TTC549 (cell line): ENCODE results near the gene DMD.

Source experiments
- FAIRE-seq: peaks from 2 replicates; lab custom pipeline; 2012; peaks lifted over from hg19 to GRCh38; lab: Jason Lieb, UNC

Gene DMD

DNA sequence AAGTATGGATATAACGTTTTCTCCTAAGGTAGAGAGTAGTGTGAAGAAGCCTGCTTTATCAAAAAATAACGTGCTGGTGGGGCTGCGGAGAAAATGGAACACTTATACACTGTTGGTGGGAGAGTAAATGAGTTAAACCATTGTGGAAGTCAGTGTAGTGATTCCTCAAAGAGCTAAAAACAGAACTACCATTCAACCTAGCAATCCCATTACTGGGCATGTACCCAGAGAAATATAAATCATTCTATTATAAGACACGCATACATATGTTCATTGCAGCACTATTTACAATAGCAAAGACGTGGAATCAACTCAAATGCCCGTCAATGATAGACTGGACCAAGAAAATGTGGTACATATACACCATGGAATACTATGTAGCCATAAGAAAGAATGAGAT is 196.4 kb downstream of the DMD start:
- FAIRE-seq = no peak

DNA sequence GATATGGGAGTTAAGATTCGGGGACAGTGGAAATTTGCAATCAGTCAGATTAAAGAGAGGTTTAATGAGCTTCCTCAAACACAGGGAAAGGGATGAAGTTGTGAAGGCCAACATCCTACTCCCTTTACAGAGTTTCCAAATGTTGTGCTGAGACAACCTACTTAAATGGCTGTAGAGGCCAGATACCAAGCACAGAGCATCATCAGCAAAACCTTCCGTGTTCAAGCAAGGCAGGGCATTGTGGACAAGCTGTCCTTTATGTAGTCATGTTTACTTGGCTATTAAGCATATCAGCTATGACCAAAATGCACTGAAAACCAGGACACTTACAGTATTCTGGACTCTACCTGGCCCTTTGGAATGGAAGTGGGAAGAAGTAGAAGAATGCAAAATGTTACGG is 197.3 kb downstream of the DMD start:
- no peak for FAIRE-seq

- FAIRE-seq = no peak
Observed at GRCh38 chrX:33001107-33001506, 210.2 kb downstream of the DMD start.

DNA sequence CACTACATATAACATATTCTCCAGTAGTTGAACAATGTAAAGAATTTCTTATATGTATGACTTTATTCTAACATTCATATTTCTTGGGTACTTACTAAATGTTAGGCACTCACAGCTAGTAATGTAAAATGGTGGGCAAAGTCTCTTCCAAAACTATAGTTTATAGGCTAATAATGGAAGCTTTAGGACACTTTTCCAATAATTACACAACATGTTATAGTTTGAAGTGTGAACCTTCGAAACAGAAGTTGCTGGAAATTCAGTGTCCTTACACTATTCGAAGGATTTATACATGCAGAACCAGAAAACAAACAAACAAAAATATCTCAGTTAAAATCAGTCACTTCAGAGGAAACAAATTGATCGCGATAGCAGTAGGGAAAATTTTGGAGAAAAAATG is 212.6 kb downstream of the DMD start:
- FAIRE-seq = no peak

GRCh38 chrX:32995427-32995826 is 215.9 kb downstream of the DMD start:
- FAIRE-seq = no peak

DNA sequence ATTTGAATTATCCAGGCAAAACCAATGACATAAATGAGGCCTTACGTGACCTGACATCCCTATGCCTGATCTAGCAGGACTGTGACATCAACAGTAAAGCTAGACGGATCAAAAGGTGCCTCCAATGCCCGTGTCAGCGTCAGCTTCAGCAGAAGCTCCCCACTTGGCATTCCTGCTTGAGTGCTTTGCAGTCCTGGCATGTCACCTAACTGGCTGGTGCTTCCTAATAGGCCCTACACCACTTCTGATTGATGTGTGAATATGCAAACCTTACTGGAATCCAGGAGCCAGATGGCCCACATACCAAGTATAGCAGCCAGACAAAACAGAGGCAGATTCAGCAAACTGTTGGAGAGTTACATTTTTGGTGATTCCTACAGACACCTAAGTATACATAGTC is 224.2 kb downstream of the DMD start:
- FAIRE-seq = no peak

DNA sequence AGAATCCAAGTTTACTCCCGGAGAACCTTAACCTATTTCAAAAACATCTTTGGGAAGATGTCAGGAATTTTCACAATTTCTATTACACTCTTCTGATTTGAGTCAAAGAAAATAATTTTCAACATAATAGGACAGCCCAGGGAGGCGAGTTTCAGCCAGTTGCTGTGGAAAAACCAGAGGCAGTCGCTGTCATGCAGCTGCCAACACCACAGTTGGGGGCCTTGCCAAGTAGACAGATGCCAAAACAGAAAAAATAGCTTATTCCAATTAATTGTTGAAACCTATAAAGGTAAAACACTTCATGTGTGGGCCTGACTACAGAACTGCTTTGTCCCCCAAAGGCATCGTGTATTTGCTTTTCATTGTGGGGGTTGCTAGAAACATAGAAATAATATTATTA is 225.8 kb downstream of the DMD start:
- no peak for FAIRE-seq

DNA sequence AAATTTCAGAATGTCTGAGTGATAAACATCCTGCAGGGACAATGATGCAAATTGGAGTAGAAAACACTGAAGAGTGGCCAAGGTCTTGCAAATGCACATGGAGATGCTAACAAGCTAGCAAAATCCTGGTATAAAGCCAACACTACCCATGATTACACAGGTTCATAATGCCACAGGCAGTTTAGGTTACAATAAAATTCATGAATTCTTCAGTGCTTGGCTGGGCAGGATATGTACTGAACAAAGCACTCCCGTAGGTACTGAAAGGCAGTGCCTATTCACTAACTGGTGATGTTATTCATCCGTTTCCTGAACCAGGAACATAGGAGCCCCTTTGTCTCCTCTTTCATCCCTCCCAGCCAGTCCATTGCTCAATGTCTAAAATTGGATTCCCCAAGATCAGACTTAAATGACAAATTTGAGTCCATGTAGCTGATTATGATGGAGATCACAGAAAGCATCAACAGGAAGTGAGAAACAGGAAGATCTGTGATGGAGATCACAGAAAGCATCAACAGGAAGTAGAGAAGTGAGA is 244.5 kb downstream of the DMD start:
- FAIRE-seq = no peak

DNA sequence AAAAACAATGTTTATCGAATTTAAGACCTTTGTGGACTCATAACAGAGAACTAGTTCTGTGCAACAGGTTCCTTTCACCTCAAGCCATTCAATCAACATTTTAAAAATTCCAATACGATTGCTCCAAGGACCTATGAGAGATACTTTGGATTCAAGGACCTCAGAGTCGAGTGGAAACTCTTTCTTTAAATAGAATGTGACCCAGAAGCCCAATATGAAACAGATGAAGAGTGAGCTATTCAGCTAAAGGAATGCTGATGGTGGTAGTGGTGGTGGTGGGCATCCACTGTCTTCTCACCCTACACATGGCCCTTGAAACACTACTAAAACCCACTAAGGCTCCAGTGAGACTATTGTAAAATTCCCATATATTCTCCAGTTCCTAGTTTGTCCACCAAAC is 257.2 kb downstream of the DMD start:
- FAIRE-seq = no peak

DNA sequence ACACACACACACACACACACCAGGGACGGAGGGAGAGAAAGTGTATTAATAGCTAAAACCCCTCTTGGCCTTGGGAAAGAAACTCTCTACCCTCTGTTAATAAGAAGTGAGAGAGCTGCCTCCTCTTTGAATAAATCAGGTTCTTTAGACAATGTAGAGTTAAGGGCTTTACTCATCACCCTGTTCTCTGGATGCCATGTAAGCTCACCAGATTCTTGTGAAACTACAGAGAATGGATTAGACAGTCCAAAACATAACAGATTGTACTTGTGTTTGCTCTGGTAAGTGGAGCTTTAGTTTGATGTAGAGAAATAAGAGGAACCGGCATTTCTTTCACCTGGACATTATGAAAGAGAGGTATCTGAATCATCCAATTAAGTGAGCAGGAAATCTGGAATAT is 263.2 kb downstream of the DMD start:
- no peak for FAIRE-seq

DNA sequence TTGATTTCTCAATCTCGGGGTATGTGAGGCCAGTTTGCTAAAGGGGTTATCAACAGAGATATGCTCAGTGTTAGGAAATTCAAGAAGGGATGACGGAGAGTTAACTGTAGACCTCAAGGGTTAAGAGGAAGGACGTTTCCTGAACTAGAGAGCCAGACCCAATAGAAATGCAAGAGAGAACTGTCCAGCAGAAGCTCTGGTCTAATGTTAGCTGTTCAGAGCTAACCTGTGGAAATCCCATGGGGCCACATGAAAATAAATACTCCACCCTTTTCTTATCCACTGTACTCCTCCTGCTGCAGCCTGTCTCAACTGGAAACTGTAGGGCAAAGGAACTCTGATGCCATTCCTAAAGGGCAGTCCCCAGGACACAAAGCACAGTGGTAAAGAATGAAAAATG is 274.3 kb downstream of the DMD start:
- FAIRE-seq = no peak

DNA sequence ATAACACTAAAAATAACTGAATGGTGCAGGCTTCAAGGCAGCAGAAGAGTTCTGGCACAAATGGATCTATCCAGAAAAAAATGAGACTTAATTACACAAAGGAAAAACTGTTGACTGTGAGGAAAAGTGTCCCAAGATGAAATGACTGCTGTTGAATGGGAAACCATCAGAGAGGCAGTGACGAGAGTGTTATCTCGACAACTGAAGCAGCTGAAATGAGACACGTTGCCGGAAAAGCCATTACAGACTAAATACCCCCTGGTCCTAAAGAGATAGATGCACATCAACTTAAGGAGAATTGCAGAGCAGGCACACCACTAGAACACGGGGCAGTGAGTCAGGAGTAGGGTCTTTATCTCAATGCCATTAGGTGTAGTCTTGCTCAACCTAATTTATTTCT is 277.8 kb downstream of the DMD start:
- FAIRE-seq = no peak

DNA sequence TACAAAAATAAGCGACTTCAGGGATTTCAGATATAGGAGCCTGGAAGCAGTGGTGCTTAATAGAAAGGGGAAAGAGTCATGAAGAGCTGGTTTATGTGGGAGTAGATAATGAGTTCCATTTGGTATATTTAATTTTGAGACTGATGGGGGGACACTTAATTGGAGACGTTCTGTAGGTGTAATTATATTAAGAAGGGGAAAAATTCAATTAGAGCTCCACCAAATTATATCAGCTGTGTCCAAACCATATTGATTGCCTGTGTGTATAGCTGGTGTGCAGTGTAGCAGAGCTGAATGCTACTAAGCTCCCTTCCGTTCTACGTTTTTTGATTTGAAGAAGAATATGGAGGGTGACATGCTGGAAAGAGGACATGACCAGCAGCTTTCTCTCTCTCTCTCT is 282.3 kb downstream of the DMD start:
- no peak for FAIRE-seq

DNA sequence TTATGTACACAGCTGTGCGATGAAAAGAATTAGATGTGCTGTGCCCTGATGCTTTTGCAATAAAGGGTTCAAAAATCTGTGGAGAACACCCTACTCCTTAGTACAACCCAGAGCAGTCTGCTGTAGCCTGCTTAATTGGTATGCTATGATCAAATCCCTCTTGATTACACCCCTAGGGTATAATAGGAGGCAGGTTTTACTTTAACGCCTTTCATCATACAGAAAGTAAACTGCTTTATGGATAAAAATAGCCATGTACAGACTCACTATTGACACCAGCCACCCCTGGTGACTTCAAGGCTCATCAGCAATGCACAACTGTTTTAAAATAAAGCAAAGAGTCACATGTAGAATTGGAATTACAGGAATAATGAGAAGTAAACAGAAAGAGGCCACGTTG is 315.3 kb downstream of the DMD start:
- FAIRE-seq = no peak

DNA sequence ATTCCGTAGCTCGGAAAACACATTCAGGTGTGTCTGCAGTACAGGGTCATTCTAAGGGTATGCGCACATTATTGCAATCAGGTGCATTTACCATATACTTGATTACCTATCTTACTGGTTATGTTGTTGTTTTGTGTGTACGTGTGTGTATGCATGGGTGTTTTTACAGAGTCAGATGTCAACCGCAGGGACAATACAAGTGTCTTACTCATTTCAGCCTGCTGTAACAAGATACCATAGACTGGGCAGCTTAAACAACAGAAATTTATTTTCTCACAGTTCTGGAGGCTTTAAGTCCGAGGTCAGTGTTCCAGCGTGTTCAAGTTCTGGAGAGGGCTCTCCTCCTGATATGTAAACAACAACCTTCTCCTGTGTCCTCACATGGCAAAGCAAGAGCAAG is 316.7 kb downstream of the DMD start:
- no peak for FAIRE-seq

DNA sequence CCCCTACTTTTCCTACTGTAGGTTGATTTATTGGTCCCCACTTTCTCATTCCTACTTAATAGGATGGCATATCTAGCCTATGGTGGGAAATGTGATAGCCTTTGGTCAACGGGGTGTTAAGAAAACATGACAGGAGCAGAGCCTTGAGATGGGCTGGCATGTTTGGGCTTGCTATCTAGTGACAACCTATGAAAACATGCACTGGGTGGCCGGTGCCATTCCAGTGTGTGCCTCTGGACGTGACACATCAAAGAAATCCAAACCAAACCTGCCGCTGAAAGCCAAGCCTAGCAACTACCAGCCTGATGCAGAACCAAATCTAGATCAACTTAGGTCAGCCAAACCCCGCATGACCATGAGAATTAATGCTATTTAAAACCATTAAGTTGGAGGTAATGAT is 317.6 kb downstream of the DMD start:
- FAIRE-seq = no peak

- FAIRE-seq = no peak
Observed at GRCh38 chrX:32877592-32877991, 333.8 kb downstream of the DMD start.

DNA sequence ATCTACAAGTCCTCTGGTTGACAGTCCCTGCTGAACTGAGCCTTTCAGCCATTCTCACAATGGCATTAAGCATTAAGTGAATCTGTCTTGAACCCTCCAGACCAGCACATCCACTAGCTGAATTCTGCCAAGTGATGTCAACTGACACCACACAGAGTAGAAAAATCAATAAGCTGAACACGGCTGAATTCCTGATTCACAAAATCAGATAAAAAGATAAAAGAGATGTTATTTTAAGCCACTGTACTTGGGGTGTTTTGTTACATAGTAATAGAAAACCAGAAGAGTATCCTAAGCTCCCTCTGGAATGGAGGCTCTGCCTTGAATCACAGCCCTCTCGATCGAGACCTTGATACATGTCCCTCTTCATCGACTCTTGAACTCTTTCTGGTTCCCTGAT is 336.5 kb downstream of the DMD start:
- FAIRE-seq = no peak

DNA sequence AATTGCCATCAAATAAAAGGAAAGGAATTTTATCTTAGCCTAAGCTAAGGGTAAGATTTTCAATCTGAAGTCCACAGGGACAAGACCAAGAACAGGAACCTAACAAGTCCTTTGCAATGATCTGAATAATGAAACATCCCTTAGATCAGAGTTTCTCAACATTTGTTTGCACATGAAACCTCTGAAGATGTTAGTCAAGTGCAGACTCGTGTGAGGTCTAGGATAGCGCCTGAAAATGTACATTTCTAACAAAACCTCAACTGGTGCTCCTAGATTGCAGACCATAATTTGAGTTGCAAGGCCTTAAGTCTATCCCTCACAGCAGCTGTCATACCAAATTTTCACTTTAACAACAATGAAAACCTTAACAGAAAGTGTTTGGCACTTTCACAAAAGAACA is 337.6 kb downstream of the DMD start:
- no peak for FAIRE-seq

GRCh38 chrX:32871636-32872035 is 339.7 kb downstream of the DMD start:
- FAIRE-seq = no peak

DNA sequence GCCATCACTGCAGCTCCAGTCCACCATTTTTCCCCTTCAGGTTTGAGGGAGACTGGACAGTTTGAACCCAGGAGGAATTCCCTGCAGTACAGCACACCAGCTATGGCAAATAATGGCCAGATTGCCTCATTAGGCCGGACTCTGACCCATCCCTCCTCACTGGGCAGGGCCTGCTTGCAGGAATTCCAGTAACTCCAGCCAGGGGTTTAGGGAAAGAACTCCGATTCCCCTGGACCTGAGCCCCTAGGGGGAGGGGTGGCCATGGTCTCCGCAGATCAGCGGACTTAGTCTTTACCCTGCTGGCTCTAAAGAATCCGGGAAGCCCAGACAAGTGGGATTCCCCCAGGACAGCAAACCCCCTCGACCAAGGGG is 342.8 kb downstream of the DMD start:
- FAIRE-seq = no peak

- no peak for FAIRE-seq
Observed at GRCh38 chrX:32867781-32868523, 343.4 kb downstream of the DMD start.

GRCh38 chrX:32852203-32852602 is 359.1 kb downstream of the DMD start:
- no peak for FAIRE-seq

GRCh38 chrX:32851556-32851955 is 359.8 kb downstream of the DMD start:
- FAIRE-seq = no peak

GRCh38 chrX:32847921-32848320 is 363.4 kb downstream of the DMD start:
- FAIRE-seq = no peak
